PC-9 (cell line): ENCODE measurements around the gene FBXO28.

Source experiments
- EZH2 ChIP-seq: fragments of 200-600 bp; sonication (generic); IDR thresholded peaks from 2 replicates; pipeline ENCODE4 v1.8.0; 2017; ENCODE audit warnings: antibody characterized with exemption, low read depth
- TF ChIP-seq, protein P1 (sequence below): fragments of 200-600 bp; sonication (generic); conservative IDR thresholded peaks from 2 replicates; pipeline ENCODE4 v1.6.1; 2017; ENCODE audit warnings: mixed run types, antibody characterized with exemption, mild to moderate bottlenecking, moderate library complexity

DNA sequence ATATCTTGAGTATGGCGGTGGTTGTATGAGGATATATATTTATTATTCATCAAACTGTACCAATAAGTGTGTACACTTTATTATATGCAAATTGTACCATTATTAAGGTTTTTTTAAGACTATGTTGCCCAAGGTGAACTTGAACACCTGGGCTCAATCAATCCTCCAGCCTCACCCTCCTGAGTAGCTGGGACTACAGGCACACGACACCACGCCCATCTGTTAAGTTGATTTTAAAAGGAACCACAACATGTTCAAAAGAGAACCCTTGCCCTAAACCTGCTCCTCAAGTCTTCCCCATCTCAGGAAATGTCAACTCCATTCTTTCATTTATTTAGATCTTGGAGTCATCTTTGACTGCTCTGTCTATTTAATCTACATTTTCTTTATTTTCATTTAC is 24.3 kb upstream of the FBXO28 start:
- TF ChIP-seq, protein P1, sequence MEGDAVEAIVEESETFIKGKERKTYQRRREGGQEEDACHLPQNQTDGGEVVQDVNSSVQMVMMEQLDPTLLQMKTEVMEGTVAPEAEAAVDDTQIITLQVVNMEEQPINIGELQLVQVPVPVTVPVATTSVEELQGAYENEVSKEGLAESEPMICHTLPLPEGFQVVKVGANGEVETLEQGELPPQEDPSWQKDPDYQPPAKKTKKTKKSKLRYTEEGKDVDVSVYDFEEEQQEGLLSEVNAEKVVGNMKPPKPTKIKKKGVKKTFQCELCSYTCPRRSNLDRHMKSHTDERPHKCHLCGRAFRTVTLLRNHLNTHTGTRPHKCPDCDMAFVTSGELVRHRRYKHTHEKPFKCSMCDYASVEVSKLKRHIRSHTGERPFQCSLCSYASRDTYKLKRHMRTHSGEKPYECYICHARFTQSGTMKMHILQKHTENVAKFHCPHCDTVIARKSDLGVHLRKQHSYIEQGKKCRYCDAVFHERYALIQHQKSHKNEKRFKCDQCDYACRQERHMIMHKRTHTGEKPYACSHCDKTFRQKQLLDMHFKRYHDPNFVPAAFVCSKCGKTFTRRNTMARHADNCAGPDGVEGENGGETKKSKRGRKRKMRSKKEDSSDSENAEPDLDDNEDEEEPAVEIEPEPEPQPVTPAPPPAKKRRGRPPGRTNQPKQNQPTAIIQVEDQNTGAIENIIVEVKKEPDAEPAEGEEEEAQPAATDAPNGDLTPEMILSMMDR: no peak
- no peak for TF ChIP-seq EZH2
